NK-92 (cell line): Measurements from ENCODE around the gene ABLIM1.
"Not testable (repeated sequence)": the region's sequence is repeated elsewhere in the genome, so short reads cannot be mapped to it uniquely, and the experiment has no call there.

Experiments used
- DNase-seq: peaks from one replicate; lab custom pipeline; 2025; ENCODE audit not compliant: unreplicated experiment; lab: John Stamatoyannopoulos, UW

ABLIM1 gene

GRCh38 chr10:114658175-114658574 lies at the start of gene ABLIM1:
Gene ABLIM1 (minus strand): TSS chr10:114658275. CDS start chr10:114658200, 75 bp downstream.
- DNase-seq = no peak

- DNase-seq = no peak
Measured at GRCh38 chr10:114706458-114707055, 48.5 kb upstream of the ABLIM1 start.

- DNase-seq = no peak
Measured at GRCh38 chr10:114704679-114705078, 46.6 kb upstream of the ABLIM1 start.

- DNase-seq = no peak
Measured at GRCh38 chr10:114703377-114704107, 45.5 kb upstream of the ABLIM1 start.

- DNase-seq = no peak
Measured at GRCh38 chr10:114698271-114699061, 40.4 kb upstream of the ABLIM1 start.

GRCh38 chr10:114697061-114697598 lies 39.1 kb upstream of the ABLIM1 start:
- no peak for DNase-seq

GRCh38 chr10:114696301-114696700 lies 38.2 kb upstream of the ABLIM1 start:
- DNase-seq = not testable (repeated sequence)

GRCh38 chr10:114694752-114695151 lies 36.7 kb upstream of the ABLIM1 start:
- no peak for DNase-seq

GRCh38 chr10:114694062-114694461 lies 36.0 kb upstream of the ABLIM1 start:
- DNase-seq = no peak

- DNase-seq = no peak
Measured at GRCh38 chr10:114691442-114691941, 33.4 kb upstream of the ABLIM1 start.

- no peak for DNase-seq
Measured at GRCh38 chr10:114688786-114689185, 30.7 kb upstream of the ABLIM1 start.

- DNase-seq = no peak
Measured at GRCh38 chr10:114687459-114687858, 29.4 kb upstream of the ABLIM1 start.

GRCh38 chr10:114686013-114686412 lies 27.9 kb upstream of the ABLIM1 start:
- DNase-seq = no peak

GRCh38 chr10:114685456-114685855 lies 27.4 kb upstream of the ABLIM1 start:
- no peak for DNase-seq

GRCh38 chr10:114684822-114685209 lies 26.7 kb upstream of the ABLIM1 start:
- no peak for DNase-seq

GRCh38 chr10:114684084-114684821 lies 26.2 kb upstream of the ABLIM1 start:
- DNase-seq = no peak

GRCh38 chr10:114683593-114683992 lies 25.5 kb upstream of the ABLIM1 start:
- no peak for DNase-seq

GRCh38 chr10:114683162-114683561 lies 25.1 kb upstream of the ABLIM1 start:
- DNase-seq = no peak

- DNase-seq = no peak
Measured at GRCh38 chr10:114682532-114682931, 24.5 kb upstream of the ABLIM1 start.

GRCh38 chr10:114682121-114682520 lies 24.0 kb upstream of the ABLIM1 start:
- no peak for DNase-seq

- no peak for DNase-seq
Measured at GRCh38 chr10:114681542-114681941, 23.5 kb upstream of the ABLIM1 start.
